HG02981 (cell line): ENCODE data around the gene CST11.
A peak's percentile ranks its signal among the peaks of the same experiment; 100 is the strongest.

Experiments used
- ATAC-seq: cut with Tn5 transposase; IDR thresholded peaks from one replicate; pipeline ENCODE4 v1.9.1; 2021; ENCODE audit warnings: mild to moderate bottlenecking, moderate library complexity; ENCODE audit not compliant: unreplicated experiment

Gene CST11

DNA sequence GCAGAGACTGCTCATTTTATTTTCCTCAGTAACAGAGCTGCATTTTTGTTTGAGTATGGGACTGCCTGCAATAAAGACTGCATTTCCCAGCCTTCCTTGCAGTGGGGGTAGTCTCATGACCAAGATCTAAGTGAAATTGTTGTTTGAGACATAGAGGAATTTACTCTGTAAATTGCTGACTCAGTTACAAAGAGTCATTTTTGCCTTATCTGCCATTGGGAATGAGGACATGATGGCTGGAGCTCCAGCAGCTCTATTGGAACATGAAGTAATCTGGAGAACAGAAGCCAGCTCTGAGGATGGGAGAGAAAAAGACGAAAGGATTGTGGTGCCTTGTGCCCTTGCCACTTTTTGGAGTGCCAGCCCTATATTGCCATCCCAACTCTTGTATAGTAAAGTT lies 2.1 kb upstream of the CST11 start:
- no peak for ATAC-seq

- ATAC-seq = no peak
These were observed 1.2 kb upstream of the CST11 start for GRCh38 chr20:23453549-23454543.

DNA sequence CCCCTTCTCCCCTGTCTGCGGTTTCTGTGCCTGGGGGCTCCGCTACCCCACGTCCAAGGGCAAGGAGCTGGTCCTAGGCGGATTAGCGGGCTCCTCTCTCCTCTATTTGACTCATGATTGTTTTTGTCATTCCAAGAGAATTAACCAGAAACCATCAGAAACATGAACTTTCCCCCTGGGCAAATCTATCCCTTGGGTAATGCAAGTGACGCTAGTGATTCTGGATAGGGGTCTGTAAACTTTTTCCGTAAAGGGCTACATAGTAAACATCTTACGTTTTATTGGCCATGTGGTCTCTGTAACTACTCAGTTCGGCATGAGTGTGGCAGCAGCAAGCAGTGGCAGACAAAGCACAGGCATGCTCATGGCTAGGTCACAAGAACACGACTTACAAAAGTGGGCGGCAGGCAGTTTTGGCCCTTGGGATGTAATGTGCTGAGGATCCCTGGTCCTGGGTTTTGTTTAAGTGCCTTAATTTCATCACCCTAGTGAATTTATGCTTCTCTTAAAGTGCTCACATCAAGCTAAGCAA lies 654 bp downstream of the CST11 start:
- no peak for ATAC-seq

- ATAC-seq = no peak
These were observed 1.8 kb downstream of the CST11 start for GRCh38 chr20:23450877-23451276.

DNA sequence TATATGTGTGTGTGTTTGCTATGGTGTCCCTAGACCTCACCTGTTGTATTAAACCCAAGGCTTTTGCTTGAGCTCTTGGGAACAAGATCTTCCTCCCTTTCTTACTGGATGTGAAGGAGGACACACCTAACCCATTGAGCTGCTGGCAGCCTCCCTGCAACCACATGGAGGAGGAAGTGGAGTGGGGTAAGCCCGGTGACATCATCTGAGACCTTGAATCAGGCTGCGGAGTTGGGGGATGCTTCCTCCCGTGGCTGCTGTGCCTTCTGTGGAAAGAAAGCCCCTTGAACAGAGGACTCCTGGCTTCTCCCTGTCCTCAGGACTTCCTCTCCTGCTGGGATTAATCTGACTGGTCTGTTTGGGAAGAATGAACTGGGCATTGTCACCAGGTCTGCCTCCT lies 3.3 kb downstream of the CST11 start:
- no peak for ATAC-seq

GRCh38 chr20:23448167-23448566 lies 4.5 kb downstream of the CST11 start:
- ATAC-seq = no peak

DNA sequence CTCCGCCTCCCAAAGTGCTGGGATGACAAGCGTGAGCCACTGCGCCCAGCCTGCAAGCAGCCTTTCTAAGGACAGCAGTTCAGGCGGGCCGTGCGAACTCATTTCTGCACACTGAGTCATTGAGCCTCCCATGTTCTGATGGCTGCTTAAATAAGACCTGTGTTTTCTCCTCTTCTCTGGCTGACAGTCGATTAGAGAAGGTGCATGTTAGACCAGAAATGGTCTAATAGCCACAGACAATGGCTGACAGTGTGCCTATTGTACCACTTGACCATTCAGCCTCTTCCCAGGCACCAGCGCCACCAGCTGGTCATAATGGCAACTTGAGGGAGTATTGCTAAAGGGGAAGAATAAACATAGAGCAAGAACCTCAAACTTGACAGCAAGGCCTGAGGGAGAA lies 6.2 kb downstream of the CST11 start:
- peak; percentile 48 for ATAC-seq

GRCh38 chr20:23445596-23446217 lies 7.0 kb downstream of the CST11 start:
- ATAC-seq = no peak

DNA sequence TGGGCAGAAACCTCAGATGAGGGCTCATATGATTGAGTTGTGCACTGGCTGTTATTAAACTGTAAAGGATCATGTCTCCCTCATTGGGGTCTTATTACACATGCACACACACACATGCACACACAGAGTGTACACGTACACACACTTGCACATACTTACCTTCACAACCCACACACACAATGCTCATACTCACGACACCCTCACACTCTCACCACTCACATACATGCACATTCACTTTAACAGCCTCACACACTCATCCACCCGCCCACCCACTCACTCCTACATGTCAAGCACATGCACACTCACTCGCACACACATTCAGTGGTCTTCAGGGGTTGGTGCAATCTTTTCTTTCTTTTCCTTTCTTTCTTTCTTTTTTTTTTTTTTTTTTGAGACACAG lies 7.8 kb downstream of the CST11 start:
- no peak for ATAC-seq

DNA sequence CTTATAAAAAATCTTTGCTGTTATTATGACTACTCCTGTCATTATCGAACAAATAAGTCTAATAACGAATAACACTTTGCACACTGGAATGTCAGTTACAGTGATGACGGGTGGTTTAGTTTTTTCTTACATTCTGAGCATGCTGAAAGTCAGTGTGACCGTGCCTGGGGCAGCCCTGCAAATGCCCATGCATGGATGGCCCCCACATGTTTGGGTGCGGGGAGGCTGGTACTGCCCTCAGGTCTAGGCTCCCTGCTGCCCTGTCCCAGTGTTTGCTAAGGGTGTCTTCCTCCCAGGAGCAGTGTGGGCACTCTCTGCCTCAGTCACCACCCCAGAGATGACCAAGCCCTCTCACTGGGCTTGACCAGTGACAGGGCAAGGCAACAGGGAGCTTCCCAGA lies 10.2 kb downstream of the CST11 start:
- no peak for ATAC-seq

GRCh38 chr20:23441850-23442313 lies 10.8 kb downstream of the CST11 start:
- ATAC-seq = peak; percentile 71

GRCh38 chr20:23440004-23440403 lies 12.7 kb downstream of the CST11 start:
- no peak for ATAC-seq

- ATAC-seq = no peak
These were observed 14.0 kb downstream of the CST11 start for GRCh38 chr20:23438661-23439060.

- ATAC-seq = no peak
These were observed 15.4 kb downstream of the CST11 start for GRCh38 chr20:23437126-23437899.

DNA sequence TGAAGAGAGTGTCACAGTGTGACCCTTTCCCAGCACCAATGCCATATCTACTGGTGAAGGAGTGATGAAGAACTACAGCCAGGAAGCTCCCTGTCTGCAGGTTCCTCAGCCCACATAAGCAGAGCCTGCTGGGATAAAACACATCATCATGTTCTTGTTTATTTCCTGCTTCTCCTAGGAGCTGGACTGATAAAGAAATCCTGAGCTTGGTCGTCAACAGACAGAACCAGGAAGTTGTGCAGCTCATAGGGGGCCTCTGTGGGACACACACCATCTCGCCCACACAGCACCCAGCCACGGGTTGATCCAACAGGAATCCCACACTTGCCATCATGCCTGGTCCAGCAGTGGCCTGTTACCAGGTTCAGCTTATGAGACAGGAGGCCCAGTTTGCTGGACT lies 16.0 kb downstream of the CST11 start:
- ATAC-seq = no peak

GRCh38 chr20:23435626-23436539 lies 16.8 kb downstream of the CST11 start:
- no peak for ATAC-seq

GRCh38 chr20:23434521-23435313 lies 18.0 kb downstream of the CST11 start:
- no peak for ATAC-seq

DNA sequence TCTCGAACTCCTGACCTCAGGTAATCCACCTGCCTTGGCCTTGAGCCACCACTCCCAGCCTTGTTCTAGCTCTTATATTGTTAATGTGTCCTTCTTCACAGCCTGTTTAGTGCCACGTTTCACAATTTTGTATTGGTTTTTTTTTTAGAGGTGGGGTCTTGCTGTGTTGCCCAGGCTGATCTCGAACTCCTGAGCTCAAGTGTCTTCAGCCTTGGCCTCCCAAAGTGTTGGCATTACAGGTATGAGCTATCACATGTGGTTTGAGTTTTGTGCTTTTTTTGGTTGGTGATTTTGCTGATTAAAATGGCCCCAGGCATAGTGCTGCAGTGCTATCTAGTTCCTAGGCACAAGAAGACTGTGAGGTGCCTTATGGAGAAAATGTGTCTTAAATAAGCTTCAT lies 19.0 kb downstream of the CST11 start:
- ATAC-seq = no peak

DNA sequence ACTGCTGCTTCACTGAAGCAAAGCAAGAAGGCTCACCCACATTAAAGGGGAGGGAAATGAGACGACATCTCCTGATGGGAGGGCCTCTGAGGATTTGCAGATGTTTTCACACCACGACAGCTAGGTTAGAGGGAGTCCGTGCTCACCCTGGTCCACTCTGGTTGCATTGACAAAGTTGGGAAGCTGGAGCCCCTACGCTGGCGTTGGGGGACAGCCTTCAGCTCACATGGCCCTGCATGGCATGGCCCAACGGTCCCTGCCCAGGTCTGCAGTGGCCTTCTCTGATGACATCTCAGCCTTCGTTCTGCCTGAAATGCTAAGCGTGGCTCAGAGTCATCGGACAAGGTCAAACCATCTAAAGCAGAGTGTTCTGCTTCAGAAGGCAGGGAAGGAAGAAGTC lies 27.5 kb downstream of the CST11 start:
- no peak for ATAC-seq
